CD1c-positive myeloid dendritic cell (primary cell): ENCODE results near the gene POLRMT.

Source experiments
- DNase-seq: peaks from one replicate; pipeline ENCODE4 v3.0.0-alpha.2; 2016; ENCODE audit errors: extremely low spot score

POLRMT gene

DNA sequence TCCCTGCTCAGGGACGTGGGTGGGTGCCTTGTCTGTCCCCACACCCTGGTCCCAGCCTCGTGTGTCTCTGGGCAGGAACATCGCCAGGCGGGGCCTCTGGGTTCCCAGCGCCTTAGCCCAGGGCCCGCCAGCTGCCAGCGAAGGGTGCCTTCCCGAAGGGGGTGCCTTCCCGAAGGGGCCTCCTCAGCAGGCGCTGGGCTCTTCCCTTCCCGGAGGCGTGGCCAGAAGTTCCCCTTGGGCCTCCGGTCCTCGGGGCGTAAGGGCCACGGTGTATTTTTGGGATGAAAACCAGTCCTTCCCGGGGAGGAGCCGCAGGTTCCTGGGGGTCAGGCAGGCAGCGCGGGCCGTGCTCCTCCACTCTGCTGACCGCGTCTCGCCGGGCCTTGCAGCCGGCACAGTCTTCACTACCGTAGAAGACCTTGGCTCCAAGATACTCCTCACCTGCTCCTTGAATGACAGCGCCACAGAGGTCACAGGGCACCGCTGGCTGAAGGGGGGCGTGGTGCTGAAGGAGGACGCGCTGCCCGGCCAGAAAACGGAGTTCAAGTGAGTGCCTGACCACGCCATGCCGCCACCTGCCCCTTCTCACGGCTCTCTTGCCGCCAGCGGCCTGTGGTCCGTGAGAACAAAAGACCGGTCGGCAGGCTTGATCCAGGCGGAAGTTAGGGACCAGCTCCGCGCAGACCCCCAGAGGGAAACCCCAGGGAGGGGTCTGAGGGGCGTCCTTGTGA lies 54.1 kb downstream of the POLRMT start:
- DNase-seq, result no peak

DNA sequence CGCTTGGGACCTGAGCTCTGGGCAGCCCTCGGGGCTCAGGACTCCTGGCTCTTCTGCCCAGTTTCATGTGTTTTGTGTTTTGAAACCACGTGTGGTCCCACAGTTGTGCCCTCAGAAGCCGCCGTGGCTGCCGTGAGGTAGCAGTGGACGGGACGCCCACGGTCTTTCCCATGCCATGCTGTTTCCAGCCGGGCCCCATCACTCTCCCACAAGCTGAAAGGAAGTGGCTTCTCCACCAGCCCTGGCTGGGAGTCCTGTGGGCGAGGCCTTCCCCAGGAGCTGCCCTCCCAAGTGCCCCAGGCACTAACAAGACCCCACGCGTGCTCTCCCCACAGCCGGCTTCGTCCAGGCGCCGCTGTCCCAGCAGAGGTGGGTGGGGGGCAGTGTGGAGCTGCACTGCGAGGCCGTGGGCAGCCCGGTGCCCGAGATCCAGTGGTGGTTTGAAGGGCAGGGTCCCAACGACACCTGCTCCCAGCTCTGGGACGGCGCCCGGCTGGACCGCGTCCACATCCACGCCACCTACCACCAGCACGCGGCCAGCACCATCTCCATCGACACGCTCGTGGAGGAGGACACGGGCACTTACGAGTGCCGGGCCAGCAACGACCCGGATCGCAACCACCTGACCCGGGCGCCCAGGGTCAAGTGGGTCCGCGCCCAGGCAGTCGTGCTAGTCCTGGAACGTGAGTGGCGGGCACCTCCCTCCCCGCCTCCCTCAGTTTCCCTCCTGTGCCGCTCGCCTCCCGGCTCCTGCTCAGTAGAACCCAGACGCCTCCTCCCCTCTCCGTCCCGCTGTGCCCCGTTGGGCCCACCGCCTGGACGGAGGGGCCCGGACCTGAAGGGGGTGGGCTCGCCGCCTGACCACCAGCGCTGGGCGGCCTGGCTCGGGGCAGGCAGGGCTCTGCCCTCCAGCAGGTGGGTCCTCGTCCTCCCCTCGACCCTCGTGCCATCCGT lies 55.6 kb downstream of the POLRMT start:
- DNase-seq, result no peak

DNA sequence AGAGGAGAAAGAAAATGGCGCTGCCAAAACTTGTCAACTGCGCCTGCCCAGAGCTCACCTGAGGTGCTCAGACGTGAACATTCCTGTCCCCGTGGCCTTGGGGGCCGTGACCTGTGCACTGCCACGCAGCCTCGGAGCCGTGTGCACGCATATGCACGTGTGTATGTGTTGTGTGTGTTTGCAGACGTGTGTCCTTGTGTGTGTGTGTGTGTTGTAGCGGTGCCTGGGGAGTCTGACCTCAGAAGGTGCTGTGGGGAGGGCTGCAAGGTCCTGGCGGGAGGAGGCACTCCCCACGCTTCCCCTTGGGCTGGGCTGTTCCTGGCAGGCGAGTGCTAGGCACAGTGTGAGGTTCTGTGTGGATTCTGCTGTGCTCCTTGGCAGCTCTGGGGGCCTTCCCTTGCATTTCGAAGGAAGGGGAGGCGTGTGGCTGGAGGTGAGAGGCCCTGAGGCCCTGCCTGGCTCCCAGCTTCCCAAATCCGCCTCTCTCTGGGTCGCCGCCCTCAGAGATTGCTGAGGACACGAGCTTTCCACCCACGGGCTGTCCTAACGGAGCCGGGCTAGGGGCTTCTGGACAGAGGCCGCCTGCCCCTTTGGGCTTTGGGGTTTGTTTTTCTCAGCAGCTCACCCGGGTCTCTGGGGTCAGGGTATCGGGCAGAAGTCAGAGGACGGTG lies 56.4 kb downstream of the POLRMT start:
- no peak for DNase-seq

DNA sequence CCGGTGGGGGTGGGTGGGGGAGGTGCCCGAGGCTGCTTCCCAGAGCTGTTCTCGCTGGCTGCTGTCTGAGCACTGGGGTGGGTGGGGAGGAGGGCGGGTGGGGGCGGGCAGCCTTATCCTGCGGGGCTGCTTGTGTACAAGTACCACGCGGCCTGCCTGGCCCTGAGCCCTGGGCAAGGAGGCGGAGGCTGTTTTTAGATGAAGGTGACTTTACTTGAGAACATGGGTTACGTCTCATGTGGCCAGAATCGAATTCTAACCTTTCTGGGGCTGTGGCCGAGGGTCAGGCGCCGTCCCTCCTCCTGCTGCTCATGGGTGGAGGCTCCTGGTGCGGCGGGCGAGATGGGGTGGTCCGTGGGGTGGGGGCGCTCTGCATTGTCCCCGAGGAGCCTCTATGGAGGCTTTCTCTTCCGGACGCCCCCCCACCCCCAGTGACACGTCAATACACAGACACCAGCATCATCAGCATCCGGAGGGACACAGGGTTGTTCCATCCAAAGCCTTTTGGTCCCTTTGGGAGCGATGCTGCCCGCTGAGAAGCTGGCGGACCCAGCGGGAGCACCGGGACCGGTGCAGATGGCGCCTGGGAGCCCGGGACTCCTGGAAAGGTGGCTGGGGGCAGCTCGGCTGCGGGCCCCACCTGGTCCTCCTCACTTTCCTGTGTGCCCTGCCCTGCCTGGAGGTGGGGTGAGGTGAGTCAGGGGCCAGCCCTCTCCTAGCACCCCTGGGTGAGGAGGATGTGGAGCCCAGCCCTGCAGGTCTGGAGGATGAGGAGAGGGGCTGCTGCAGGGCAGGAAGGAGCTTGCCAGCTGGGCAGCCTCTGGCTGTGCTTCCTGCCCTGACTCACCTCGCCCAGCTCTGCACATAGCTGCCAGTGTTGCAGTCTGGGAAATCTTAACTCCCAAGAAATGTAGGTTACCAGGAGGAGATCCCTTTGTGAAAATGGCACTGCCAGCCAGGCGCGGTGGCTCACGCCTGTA lies 57.5 kb downstream of the POLRMT start:
- no peak for DNase-seq

DNA sequence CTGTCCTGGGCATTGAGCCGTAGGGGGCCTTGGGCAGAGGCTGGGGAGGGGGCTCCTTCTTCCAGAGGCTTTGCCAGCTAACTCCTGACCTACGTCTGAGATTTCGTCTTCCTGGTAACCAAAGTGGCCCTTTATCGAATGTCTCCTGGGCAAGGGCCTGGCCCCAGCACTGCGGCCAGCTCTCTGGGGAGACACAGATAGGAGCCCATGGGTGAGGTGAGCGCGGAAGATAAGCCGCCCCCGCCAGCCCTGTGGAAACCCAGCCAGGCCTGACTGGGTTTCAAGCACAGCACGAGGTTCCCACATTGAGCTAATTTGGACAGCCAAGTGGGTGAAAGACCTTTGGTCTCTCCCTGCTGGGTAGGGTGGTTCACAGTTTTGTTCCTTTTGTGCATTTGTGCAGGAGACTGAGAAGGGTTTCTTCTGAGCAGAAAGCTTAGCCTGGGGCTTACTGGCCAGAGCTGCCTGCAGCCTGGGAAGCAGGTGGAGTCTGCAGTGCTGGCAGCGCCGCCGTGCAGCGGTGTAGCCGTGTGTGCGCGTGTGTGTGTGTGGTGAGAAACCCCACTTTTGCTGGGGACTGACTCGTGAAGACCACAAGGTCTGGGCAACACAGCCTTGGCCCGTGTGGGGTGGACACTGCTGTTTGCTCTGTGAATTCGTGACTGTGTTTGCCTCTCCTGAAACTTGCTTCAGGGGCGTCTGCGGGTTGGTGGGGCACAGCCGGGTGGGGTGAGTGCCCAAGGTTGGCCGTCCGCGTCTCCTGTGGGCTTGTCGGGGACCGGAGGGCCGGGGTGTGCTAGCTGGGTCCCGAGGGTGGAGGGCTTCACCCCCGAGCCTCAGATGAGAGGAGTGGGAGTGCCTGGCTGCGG lies 58.4 kb downstream of the POLRMT start:
- DNase-seq, result no peak

DNA sequence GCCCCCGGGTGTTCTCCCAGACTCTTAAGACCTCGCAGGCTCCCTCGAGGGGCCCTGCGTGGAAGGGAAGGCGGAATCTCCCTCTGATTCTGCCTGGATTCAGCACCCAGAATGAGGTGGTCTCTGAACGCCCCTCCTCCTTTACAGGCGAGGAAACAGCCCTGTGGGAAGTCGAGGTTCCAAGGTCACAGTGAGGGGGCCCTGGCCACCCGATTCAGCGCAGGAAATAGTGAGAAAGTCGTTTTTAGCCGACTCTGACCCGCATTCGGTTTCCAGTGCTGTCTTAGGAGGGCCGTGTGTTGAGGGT lies 59.9 kb downstream of the POLRMT start:
- DNase-seq, result no peak

DNA sequence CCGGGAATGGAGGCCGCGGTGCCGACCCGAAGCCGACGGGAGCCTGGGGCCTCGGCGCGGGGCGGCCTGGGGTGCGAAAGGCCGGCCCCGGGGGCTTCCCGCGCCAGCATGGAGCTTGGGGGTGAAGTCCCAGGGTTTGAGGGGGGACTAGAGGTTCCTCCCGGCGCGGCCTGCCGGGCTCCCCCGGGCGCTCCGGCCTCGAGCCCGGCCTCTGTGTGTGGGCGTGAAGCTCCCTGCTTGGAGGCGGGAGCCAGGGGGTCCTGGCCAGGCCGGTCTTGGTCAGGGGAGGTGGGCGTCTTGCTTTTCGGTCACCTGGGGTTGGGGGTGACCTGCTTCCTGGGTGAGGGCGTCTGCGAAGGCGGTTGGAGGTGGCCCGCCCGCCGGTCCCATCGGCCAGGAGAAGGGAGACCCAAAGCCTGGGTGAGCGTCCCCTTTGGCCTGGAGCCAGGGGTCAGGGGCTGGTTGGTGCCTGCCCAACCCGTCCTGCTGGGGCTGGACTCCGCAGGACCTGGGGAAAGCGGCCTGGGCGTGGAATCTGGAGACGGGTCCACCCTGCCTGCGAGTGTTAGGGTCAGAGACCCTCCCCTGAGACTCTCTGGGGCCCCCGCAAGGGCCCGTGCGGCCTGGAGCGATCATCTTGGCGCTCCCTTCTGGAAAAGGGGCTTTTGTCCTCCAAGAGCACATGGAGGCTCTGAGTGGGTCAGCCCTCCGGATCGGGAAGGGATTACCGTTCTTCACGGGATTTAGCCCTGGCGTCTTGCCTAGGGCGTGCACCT lies 60.4 kb downstream of the POLRMT start:
- DNase-seq, result peak; percentile 34

DNA sequence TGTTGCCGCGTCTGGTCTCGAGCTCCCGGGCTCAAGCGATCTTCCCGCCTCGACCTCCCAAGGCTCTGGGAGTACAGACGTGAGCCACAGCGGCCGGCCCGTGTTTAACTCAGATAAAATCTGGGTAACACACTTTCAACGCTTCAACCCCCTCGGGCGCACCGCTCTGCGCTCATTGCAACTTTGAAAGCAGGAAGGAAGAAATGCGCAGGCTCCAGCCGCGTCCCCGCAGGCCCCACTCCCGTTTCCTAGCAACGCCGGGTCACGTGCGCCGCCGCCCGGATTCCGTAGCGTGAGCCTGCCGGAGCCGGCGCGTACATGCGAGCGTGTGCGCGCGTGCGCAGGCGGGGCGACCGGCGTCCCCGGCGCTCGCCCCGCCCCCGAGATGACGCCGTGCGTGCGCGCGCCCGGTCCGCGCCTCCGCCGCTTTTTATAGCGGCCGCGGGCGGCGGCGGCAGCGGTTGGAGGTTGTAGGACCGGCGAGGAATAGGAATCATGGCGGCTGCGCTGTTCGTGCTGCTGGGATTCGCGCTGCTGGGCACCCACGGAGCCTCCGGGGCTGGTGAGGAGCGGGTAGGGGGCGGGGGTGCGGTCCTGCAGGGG lies 61.1 kb downstream of the POLRMT start, which contains the start of gene BSG:
BSG (plus strand) TSS at position 457 of the 603 bp plus-strand sequence; CDS start at position 496, 39 bp downstream.
- DNase-seq, result peak; percentile 100

DNA sequence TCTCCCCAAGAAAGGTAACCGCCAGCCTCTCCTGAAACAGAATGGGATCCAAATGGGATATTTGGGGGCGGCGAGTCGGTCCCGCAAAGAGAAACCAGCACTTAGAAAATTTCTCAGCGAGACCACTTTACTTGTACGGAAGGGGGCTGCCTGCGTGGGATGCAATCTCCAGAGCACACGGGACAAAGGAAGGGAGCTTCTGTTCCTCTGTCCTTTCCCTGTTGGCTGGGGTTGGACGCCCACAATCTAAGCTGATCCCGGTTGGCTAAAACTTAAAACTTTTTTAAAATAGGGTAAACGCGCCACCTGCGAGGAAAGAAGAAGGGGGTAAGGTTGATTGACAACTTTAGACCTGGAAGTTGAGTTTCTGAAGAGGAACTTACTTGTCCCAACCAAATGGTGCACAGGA lies 61.8 kb downstream of the POLRMT start:
- peak; percentile 51 for DNase-seq

DNA sequence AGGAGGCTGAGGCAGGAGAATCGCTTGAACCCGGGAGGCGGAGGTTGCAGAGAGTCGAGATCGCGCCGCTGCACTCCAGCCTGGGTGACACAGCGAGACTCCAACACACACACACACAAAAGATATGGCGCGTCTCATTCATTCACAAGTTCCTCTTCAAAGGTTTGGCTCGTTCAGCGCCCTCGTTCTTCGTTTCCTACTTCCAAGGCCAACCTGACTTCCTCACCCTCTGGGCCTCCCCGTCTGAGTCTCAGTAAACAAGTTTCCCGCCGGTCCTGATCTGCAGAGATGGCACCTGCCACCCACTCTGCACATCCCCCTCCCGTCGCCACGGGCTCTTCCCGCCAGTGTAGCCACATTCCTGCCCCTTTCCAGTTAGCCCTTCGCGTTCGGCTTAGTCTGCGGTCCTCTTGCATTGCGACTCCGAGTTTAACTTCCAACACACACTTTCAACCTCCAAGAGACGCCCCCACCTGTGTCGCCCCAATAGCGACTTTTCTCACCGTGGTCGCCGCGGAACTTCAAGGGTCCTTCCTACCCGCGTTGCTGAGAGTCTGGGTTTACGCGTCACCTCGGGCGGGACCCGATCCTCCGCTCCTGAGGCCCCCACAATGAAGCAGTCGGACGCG lies 62.3 kb downstream of the POLRMT start:
- peak; percentile 91 for DNase-seq

DNA sequence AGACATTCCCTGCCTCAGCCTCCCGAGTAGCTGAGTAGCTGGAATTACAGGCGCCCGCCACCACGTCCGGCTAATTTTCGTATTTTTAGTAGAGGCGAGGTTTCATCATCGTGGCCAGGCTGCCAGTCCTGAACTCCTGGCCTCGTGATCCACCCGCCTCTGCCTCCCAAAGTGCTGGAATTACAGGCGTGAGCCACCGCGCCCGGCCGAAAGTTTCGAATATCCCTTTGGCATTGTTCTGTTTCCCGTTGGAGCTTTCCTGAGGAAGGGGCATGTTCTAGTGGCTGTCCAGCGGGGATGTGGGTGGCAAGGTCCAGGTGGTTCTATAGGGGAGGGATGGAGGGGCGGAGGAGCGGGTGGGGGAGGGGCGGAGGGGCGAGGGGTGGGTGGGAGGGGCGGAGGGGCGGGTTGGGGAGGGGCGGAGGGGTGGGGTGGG lies 63.1 kb downstream of the POLRMT start:
- peak; percentile 73 for DNase-seq

DNA sequence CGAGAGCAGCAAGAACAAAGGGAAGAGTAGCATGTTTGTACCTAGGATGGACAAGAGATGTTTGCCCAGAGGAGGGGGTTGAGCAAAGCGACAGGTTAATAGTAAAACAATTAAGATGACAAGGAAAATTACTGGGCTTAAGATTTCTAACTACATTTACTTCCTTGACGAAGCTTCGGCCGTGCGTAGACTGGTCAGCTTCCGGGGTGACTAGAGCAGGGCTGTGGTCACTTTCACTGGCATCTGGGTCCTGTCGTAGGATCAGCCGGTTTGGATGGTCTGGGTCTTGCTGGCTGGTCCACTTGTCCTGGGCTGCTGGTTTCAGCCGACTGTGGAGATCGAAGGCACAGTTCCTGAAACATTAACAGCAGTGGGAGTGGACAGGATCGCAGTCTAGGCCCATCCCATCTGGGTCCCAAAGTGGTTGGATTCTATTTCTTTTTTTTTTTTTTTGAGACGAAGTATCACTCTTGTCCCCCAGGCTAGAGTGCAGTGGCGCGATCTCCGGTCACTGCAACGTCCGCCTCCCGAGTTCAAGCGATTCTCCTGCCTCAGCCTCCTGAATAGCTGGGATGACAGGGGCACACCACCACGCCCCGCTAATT lies 65.9 kb downstream of the POLRMT start:
- DNase-seq, result peak; percentile 22
